Psoas muscle (tissue), 8 donors: ENCODE data around the gene PPT1. TPM values are rescaled to one million over a fixed set of nuclear protein-coding genes. Genes with fewer than 3 reads are reported as not detected.

ENCODE experiments used
- ATAC-seq, 4 donors: fragments of 200-7000 bp; cut with Tn5 transposase; one replicate each; pipeline ENCODE4 v1.9.1; 2020; ENCODE audit warnings: moderate library complexity in 3 of 4, mild to moderate bottlenecking in 2 of 4
- DNase-seq, 2 donors: peaks; one replicate each; pipeline ENCODE4 v3.0.0-alpha.2; 2020
- H3K27ac ChIP-seq: fragments of 200-600 bp; one replicate; pipeline ENCODE4 v1.8.0; 2022
- H3K27me3 ChIP-seq, 3 donors: fragments of 200-600 bp in 1 of 3; one replicate each; pipeline versions ENCODE4 v1.6.1 to v1.8.0; 2013 to 2022; ENCODE audit warnings: low read length in 2 of 3, mild to moderate bottlenecking in 2 of 3, moderate library complexity in 1 of 3; ENCODE audit not compliant: insufficient read depth in 3 of 3
- H3K36me3 ChIP-seq, 2 donors: fragments of 200-600 bp in 1 of 2; one replicate each; pipeline versions ENCODE4 v1.6.1 to v1.8.0; 2013 to 2022; ENCODE audit warnings: low read depth in 1 of 2, mild to moderate bottlenecking in 1 of 2, moderate library complexity in 1 of 2; ENCODE audit not compliant: insufficient read depth in 1 of 2
- H3K4me1 ChIP-seq: fragments of 200-600 bp; one replicate; pipeline ENCODE4 v1.8.0; 2022
- H3K4me3 ChIP-seq: fragments of 200-600 bp; one replicate; pipeline ENCODE4 v1.8.0; 2022; ENCODE audit warnings: mild to moderate bottlenecking
- H3K9me3 ChIP-seq: fragments of 200-600 bp; one replicate; pipeline ENCODE4 v1.8.0; 2022
- CTCF ChIP-seq: fragments of 200-600 bp; IDR thresholded peaks from one replicate; pipeline ENCODE4 v1.8.0; 2022; ENCODE audit warnings: antibody characterized with exemption
- WGBS, 3 donors: extraction: QIAGEN DNeasy Blood & Tissue Kit; methylation state at CpG; one replicate each; pipeline versions ENCODE4 v1.1.6 to v1.1.7; 2013; 5-methylcytosine and 5-hydroxymethylcytosine counted together
- intact Hi-C, 2 donors: fragments of 100-400 bp; cut with DNase I; formaldehyde crosslinking; loops; one replicate each; pipeline versions ENCODE4 v1.11.0 to v1.14.2; 2022
- polyA plus RNA-seq, 3 donors: library from polyadenylated mRNA; stranded (reverse); fragments of 200-250 nt; gene quantifications; one replicate each; pipeline ENCODE4 v1.2.3, GENCODE V29; 2013
- total RNA-seq, 4 donors: library from RNA; stranded (reverse); fragmentation: NEBNext Ultra II Directional in 2 of 4; extraction: Animal tissue kit (Norgen Biotek cat#: 25700) in 2 of 4; gene quantifications; one replicate each; pipeline versions ENCODE4 v1.2.1 to v1.2.4, GENCODE V29; 2021 to 2023
- donor health status: healthy with polysubstance abuse.
- donor health status: DM: no; HTN: no; CAD: no; lungs with moderate emphysema.
- donor health status: Bipolar disorder and iron deficiency.
- donor health status: healthy.
- donor health status: DM: yes; HTN: yes; CAD: no.
- donor health status: DM: no; HTN: no; CAD: no.
- donor health status: DM: no; HTN: no; CAD: no.
- donor health status: DM: yes; HTN: yes; CAD: no.

Gene PPT1
- total and polyA plus RNA-seq, 7 donors, result 13.4 to 21.8 (median 17.7) TPM

GRCh38 chr1:40130892-40131291 is 33.8 kb upstream of the PPT1 start:
- TF ChIP-seq CTCF, result no peak
- DNase-seq (no peak), ATAC-seq (no peak)
- Histone ChIP-seq H3K36me3 (no peaks in the 10 kb centered on the region), H3K4me3 (no peak overlapping the region), H3K27ac (no peak overlapping the region), H3K4me1 (no peaks in the 10 kb centered on the region), H3K27me3 (peaks cover 0 to 56% (median 11%) of the 10 kb centered on the region in 3 donors), H3K9me3 (no peaks in the 10 kb centered on the region)
- intact Hi-C loops, result no loop called here
- 47 to 56% (median 52%) methylated on average over 2 of the region's 2 CpGs for WGBS, 3 donors

- DNase-seq (no peak), ATAC-seq (no peak)
- peaks cover 0 to 8% (median 0%) of the 10 kb centered on the region in 3 donors for H3K27me3 ChIP-seq
- H3K36me3 ChIP-seq, result no peaks in the 10 kb centered on the region
- intact Hi-C loops, result no loop called here
- H3K4me1 ChIP-seq, result no peaks in the 10 kb centered on the region
- TF ChIP-seq CTCF, result no peak
- no peak overlapping the region for H3K4me3 ChIP-seq
- no peak overlapping the region for H3K27ac ChIP-seq
- H3K9me3 ChIP-seq, result no peaks in the 10 kb centered on the region
Observed at GRCh38 chr1:40122855-40123254, 25.8 kb upstream of the PPT1 start.

GRCh38 chr1:40120128-40120527 is 23.1 kb upstream of the PPT1 start:
- 80 to 86% (median 84%) methylated on average over 7 of the region's 7 CpGs for WGBS, 3 donors
- H3K4me1 ChIP-seq, result no peaks in the 10 kb centered on the region
- H3K36me3 ChIP-seq, result no peaks in the 10 kb centered on the region
- TF ChIP-seq CTCF, result no peak
- intact Hi-C loops, result no loop called here
- H3K4me3 ChIP-seq, result no peak overlapping the region
- H3K27ac ChIP-seq, result no peak overlapping the region
- DNase-seq (no peak), ATAC-seq (no peak)
- no peaks in the 10 kb centered on the region for H3K9me3 ChIP-seq
- peaks cover 0 to 10% (median 0%) of the 10 kb centered on the region in 3 donors for H3K27me3 ChIP-seq

GRCh38 chr1:40114400-40114799 is 17.3 kb upstream of the PPT1 start:
- Histone ChIP-seq H3K27me3 (peaks cover 0 to 25% (median 2%) of the 10 kb centered on the region in 3 donors), H3K36me3 (no peaks in the 10 kb centered on the region), H3K4me3 (no peak overlapping the region), H3K27ac (no peak overlapping the region), H3K4me1 (no peaks in the 10 kb centered on the region), H3K9me3 (peaks cover 9% of the 10 kb centered on the region)
- intact Hi-C loops, result no loop called here
- no peak for DNase-seq
- no peak for ATAC-seq
- TF ChIP-seq CTCF, result no peak
- 85 to 91% (median 89%) methylated on average over 3 of the region's 3 CpGs for WGBS, 3 donors

GRCh38 chr1:40110389-40110788 is 13.3 kb upstream of the PPT1 start:
- no peak for ATAC-seq
- intact Hi-C loops, result no loop called here

More at GRCh38 chr1:40110389-40110788, 13.3 kb upstream of the PPT1 start:
- Histone ChIP-seq H3K4me3 (no peak overlapping the region), H3K9me3 (peaks cover 9% of the 10 kb centered on the region), H3K27me3 (peaks cover 1 to 19% (median 5%) of the 10 kb centered on the region in 3 donors), H3K27ac (no peak overlapping the region), H3K36me3 (no peaks in the 10 kb centered on the region), H3K4me1 (no peaks in the 10 kb centered on the region)
- no peak for TF ChIP-seq CTCF
- DNase-seq, result no peak
